ENCODE results near the gene PDZK1IP1.

PDZK1IP1 gene

GRCh38 chr1:47137198-47137597 lies 52.6 kb downstream of the PDZK1IP1 start, which contains the start of gene CYP4A22:
Gene CYP4A22, plus strand, starts transcription at chr1:47137441. Its CDS starts 45 bp downstream, at chr1:47137486.
- DNase-seq (ENCODE audit: low spot score), result no peak

Measured in left forelimb (tissue), 1 donor.